DMS153 treated with DMSO at 0.1 percent for 48 hours (cell line): ENCODE results near the gene DNAJC8.

ENCODE experiments used
- DNase-seq: peaks from one replicate; lab custom pipeline; 2025; ENCODE audit not compliant: unreplicated experiment; lab: John Stamatoyannopoulos, UW

DNAJC8 gene, protein sequence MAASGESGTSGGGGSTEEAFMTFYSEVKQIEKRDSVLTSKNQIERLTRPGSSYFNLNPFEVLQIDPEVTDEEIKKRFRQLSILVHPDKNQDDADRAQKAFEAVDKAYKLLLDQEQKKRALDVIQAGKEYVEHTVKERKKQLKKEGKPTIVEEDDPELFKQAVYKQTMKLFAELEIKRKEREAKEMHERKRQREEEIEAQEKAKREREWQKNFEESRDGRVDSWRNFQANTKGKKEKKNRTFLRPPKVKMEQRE

DNA sequence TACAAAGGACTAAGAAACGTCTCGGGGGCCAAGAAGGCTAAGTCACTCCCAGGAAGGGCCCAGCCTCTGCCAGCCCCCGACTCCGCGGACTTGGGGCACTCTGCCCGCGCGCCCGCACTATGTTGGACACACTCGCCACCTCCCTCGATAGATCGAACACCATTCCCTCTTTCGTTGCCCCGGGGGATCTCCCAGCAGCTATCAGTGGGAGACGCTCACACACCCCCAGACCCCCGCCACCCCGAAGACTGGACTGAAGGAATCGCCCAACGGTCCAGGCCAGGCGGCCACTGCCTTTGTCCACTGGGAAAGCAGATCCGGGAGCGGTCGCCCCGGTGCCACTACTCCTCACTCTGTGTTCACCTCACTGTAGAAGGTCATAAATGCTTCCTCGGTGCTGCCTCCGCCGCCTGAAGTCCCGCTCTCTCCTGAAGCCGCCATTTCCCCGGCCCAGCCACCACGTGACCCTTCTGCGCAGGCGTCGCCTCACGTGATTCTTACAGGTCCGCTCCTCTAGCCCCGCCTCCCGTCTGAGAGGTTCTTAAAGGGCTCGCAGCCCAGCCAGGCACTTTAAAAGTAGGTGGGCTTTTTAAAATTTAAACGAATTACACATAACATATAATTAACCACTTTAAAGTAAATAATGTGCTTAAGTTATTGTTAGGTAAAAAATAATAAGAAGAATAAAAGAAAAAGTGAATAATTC lies at the start of gene DNAJC8:
Gene DNAJC8 (minus strand): TSS at position 472 of the 706 bp plus-strand sequence. CDS start 31 bp downstream, at position 441.
- peak; percentile 99 for DNase-seq

DNA sequence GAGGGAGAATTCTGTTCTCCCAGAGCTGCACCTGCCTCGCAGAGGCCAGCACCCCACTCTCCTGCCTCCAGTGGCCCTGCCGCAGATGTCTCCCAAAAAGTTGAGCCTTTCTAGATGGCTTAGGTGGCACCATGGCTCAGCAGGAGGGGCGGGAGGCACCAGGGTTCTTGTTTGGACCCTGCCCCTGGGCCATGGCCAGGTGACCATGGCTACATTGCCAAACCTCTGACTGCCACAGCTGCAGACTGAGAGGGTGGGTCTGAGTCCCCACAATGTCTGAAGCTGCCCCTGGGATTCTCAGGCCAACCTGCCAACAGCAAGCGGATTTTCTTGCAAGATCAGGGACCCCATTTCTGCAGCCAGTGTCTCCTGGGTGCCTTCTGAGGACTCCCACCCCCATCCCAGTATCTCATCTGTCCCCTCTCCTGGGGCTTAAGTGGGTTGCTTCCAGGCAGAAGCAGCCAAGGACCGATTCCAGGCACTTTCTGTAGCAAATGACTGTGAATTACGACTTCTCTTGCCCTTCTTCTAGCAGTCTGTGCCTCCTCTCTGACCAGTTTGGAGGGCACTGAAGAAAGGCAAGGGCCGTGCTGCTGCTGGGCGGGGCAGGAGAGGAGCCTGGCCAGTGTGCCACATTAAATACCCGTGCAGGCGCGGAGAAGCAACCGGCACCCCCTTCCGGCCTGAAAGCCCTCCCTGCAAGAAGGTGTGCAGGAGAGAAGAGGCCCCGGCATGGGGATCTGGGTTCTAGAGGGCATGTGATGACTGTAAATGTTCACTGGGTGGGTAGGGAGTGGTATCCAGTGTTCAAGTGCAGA lies 49.0 kb upstream of the DNAJC8 start:
- no peak for DNase-seq

DNA sequence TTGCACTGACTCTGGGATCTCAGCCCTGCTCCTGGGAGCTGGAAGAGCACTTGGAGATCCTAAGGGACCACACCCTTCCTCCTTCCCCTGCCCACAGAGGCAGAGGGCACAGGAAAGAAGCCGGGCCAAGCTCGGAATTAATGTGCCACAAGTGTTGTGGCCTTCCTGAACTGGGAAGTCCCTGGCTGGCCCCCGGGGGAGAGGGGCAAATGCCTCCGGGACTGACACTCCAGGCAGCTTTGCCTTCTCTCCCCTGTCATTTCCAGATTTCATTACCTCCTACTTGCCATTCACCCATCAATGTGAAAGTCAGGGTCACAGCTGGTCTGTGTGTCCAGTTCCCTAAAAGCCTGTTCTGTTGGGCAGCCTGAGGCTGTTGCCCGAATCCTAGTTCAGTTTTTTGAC lies 48.1 kb upstream of the DNAJC8 start:
- DNase-seq: no peak

GRCh38 chr1:28280501-28280900 lies 47.7 kb upstream of the DNAJC8 start:
- no peak for DNase-seq

DNA sequence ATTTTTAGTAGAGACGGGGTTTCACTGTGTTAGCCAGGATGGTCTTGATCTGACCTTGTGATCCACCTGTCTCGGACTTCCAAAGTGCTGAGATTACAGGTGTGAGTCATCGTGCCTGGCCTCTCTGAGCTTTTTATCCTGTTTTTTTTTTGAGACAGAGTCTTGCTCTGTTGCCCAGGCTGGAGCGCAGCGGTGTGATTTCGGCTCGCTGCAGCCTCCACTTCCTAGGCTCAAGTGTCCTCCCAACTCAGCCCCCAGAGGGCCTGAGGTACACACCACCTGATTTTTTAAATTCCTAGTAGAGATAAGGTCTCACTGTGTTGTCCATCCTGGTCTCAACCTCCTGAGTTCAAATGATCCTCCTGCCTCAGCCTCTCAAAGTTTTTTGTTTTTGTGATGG lies 46.9 kb upstream of the DNAJC8 start:
- no peak for DNase-seq

GRCh38 chr1:28278763-28279162 lies 45.9 kb upstream of the DNAJC8 start:
- no peak for DNase-seq

DNA sequence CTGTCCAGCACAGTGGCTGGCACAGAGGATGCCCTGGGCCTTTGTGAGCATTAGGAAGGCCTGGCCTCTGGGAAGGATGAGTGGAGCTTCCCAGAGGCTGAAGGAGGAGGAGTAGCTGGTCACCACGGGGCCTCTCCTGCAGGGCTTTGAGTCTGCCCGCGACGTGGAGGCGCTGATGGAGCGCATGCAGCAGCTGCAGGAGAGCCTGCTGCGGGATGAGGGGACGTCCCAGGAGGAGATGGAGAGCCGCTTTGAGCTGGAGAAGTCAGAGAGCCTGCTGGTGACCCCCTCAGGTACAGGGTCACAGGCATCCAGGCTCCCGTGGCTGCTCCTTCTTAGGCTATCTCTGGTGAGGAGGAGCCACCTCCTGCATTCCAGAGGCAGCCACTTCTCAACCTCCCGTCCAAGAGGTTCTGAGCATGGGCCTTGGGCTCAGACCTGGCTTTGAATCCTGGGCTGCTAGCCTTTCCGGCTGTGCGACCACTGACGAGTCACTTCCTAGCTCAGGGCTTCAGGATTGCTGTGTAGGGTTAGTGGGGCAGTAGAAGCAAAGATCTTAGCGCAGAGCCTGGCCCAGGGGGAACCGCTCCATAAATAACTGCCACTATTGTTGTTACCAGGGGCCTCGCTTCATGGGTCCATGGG lies 40.5 kb upstream of the DNAJC8 start:
- no peak for DNase-seq

GRCh38 chr1:28272215-28272852 lies 39.5 kb upstream of the DNAJC8 start:
- no peak for DNase-seq

GRCh38 chr1:28269529-28269928 lies 36.7 kb upstream of the DNAJC8 start:
- DNase-seq: no peak

DNA sequence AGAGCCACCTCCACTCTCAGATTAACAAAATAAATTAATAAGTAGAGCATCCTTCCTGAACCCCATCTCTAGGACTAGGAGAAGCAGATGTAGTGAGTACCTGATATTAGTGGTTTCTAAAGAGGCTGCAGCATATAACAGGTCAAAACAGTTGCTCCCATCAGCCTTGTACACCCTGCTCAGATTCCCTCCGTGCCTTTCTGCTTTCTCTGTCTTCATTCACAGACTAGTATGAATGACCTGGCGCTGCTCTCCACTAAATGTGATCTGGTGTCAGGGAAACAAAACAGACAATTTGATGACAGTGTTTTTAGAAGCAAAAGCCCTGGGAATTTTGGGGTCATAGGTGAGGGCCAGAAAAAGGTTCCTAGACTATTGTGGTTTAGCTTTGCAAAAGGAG lies 34.8 kb upstream of the DNAJC8 start:
- no peak for DNase-seq

DNA sequence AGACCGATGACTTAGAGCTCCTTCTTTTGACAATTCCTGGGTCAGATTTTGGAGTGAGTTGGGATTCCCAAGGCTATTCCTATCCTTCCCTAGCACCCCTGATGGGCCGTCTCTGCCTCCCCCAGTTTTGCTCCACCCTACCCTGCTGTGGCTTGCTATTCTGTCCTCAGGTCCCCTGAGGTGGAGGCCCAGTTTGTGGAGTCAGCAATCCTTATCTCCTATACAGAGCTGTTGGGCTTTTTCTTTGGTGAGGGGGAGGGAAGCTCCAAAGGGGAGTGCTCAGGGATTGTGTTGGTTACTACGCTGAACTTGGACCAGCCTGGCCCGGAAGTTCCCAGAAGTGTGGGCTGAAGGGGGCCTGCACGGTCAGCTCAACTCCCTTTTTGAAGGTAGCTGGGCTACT lies 34.1 kb upstream of the DNAJC8 start:
- no peak for DNase-seq

DNA sequence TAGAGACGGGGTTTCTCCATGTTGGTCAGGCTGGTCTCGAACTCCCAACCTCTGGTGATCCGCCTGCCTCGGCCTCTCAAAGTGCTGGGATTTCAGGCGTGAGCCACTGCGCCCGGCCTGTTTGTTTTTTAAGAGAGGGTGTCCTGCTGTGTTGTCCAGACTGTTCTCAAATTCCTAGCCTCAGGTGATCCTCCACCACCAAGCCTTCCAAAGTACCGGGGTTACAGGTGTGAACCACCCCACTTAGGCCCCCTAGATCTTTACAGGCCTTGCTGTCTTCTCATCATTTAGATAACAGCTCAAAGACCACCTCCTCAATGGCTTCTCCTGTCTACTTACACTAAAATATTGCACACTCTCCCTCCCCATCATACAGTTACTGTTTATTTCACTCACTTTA lies 32.7 kb upstream of the DNAJC8 start:
- DNase-seq: no peak

- no peak for DNase-seq
Observed at GRCh38 chr1:28264897-28265296, 32.1 kb upstream of the DNAJC8 start.

GRCh38 chr1:28260803-28261174 lies 28.0 kb upstream of the DNAJC8 start:
- no peak for DNase-seq

- peak; percentile 42 for DNase-seq
Observed at GRCh38 chr1:28259934-28260802, 27.3 kb upstream of the DNAJC8 start.

DNA sequence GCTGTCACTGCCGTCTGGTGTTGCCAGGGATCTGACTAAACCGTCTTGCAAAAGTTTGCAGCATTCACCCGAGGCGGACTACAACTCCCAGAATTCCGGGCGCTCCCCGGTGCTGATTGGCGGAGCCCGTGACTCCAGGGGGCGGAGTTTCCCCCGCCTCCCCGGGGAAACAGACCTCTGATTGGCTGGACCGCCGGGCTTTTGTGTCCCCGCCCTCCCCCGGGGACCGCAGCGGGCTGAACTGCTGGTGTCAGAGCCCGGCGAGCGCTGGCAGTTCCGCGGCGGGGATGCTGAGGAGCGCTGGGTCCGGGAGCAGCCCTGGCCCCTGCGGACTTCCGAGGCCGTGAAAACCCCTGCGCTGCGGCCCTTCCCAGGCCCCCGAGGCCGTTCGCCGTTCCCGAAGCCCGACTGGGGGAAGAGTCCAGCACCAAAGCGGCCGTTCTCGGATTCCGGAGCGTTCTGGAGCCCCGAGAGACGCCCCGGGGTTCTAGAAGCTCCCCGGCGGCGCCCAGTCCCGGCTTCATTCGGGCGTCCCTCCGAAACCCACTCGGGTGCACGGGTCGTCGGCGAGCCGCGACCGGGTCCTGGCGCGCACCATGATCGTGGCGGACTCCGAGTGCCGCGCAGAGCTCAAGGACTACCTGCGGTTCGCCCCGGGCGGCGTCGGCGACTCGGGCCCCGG lies 26.6 kb upstream of the DNAJC8 start, which contains the start of gene SESN2:
Gene SESN2 (plus strand): TSS at position 267 of the 682 bp plus-strand sequence. CDS start 330 bp downstream, at position 597.
- peak; percentile 100 for DNase-seq

GRCh38 chr1:28258628-28259251 lies 25.9 kb upstream of the DNAJC8 start:
- no peak for DNase-seq

DNA sequence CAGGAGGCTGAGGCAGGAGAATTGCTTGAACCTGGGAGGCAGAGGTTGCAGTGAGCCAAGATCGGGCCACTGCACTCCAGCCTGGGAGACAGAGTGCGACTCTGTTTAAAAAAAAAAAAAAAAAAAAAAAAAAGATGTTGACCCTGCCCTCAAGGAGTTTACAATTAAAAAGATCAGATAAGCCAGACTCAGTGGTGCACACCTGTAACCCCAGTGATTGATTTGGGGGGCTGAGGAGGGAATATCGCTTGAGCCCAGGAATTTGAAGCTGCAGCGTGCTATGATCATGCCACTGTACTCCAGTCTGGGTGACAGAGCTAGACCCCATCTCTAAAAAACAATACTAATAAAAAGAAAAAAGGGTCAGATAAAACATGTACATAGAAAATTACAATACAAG lies 24.9 kb upstream of the DNAJC8 start:
- DNase-seq: no peak
